Right lobe of liver (tissue), 4 donors: ENCODE measurements around the gene TSFM.

ENCODE experiments used
- CTCF ChIP-seq, 4 donors: fragments of 200-600 bp in 3 of 4; fragments of 450-650 bp in 1 of 4; IDR thresholded peaks; one replicate each; pipeline versions ENCODE4 v1.5.1 to v1.8.0; 2016 to 2022; ENCODE audit warnings: antibody characterized with exemption in 4 of 4, mild to moderate bottlenecking in 2 of 4
- POLR2A ChIP-seq: fragments of 450-650 bp; IDR thresholded peaks from one replicate; pipeline ENCODE4 v1.6.1; 2017; ENCODE audit warnings: antibody characterized with exemption, mild to moderate bottlenecking
- donor health status: DM: no; HTN: no; CAD: no.
- donor health status: DM: no; HTN: no; CAD: no.
- donor health status: DM: no; HTN: yes; CAD: no.

DNA sequence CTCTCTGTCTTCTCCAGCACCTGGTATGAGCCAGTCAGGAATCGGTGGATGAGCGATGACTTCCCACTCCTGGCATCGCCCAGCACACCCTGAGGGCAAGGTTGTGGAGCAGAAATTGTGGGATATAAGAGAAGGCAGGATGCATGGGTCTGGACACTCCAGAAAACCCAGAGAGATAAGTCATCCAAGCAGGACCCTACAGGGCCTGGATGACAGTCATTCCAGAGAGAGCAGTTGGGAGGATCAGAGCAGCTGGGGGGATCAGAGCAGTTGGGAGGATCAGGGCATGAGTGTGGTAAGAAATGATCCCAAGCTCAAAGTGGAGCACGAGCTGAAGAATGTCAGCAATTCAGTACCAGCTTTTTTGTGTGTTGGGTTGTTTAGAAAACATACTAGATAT is 48.0 kb upstream of the TSFM start:
- no peak for TF ChIP-seq CTCF (IDR thresholded peaks at IDR 0.05)
- TF ChIP-seq POLR2A: no peak
